SK-N-SH (cell line): ENCODE data around the gene E4F1. TPM values are rescaled to one million over a fixed set of nuclear protein-coding genes. Genes with fewer than 3 reads are reported as not detected.
A peak's percentile ranks its signal among the peaks of the same experiment; 100 is the strongest.

Source experiments
- CTCF ChIA-PET: fragments of 300-600, 350-600 bp; formaldehyde crosslinking; extraction: SDS; loops from one replicate; lab custom pipeline; 2021; lab: Yijun Ruan, JAX
- POLR2A ChIA-PET: fragments of 350-600 bp; sonication (Branson Sonifier 250); formaldehyde crosslinking; extraction: SDS; loops from one replicate; lab custom pipeline; 2020; ENCODE audit warnings: antibody characterized with exemption, inconsistent platforms; lab: Yijun Ruan, JAX
- DNase-seq: peaks from one replicate; pipeline ENCODE4 v3.0.0; 2012
- H2AFZ ChIP-seq: fragments of 200-600 bp; sonication (generic); 2 replicates; pipeline ENCODE4 v1.8.1; 2016; ENCODE audit warnings: antibody characterized with exemption, mild to moderate bottlenecking, low read depth
- H3F3A ChIP-seq: fragments of 200-600 bp; sonication (generic); replicated peaks from 2 replicates; pipeline ENCODE3; 2016; ENCODE audit warnings: antibody characterized with exemption, mild to moderate bottlenecking; ENCODE audit not compliant: insufficient read depth
- H3K27ac ChIP-seq, 2 experiments: fragments of 200-500 bp in 1 of 2; fragments of 200-600 bp in 1 of 2; sonication (Bioruptor generic) in 1 of 2; sonication (generic), shearing (Covaris generic) in 1 of 2; 2 replicates each; pipeline versions ENCODE4 v1.5.1 to v1.6.1; 2014 to 2016; ENCODE audit warnings: low read depth in 2 of 2, inconsistent platforms in 1 of 2, low read length in 1 of 2, mild to moderate bottlenecking in 1 of 2, mixed read lengths in 1 of 2
- H3K27me3 ChIP-seq: fragments of 200-600 bp; sonication (generic), shearing (Covaris generic); 2 replicates; pipeline ENCODE4 v1.6.1; 2016; ENCODE audit warnings: mixed run types; ENCODE audit not compliant: insufficient read depth
- H3K36me3 ChIP-seq, 2 experiments: fragments of 200-500 bp in 1 of 2; fragments of 200-600 bp in 1 of 2; sonication (Bioruptor generic) in 1 of 2; sonication (generic) in 1 of 2; replicated peaks in 1 of 2; 2 replicates each; pipeline versions ENCODE3 to v1.5.1; 2014 to 2016; ENCODE audit warnings: low read length in 1 of 2, mild to moderate bottlenecking in 1 of 2; ENCODE audit not compliant: insufficient read depth in 2 of 2, control insufficient read depth in 1 of 2
- H3K4me1 ChIP-seq, 2 experiments: fragments of 200-500 bp in 1 of 2; fragments of 200-600 bp in 1 of 2; sonication (Bioruptor generic) in 1 of 2; sonication (generic), shearing (Covaris generic) in 1 of 2; 2 replicates each; pipeline versions ENCODE4 v1.5.1 to v1.6.1; 2014 to 2016; ENCODE audit warnings: low read depth in 1 of 2, low read length in 1 of 2, mixed run types in 1 of 2; ENCODE audit not compliant: insufficient read depth in 2 of 2, control insufficient read depth in 1 of 2
- H3K4me2 ChIP-seq: fragments of 200-600 bp; sonication (generic), shearing (Covaris generic); 2 replicates; pipeline ENCODE4 v1.6.1; 2017; ENCODE audit warnings: mixed run types
- H3K4me3 ChIP-seq, 2 experiments: fragments of 200-500 bp in 1 of 2; fragments of 200-600 bp in 1 of 2; sonication (Bioruptor generic) in 1 of 2; sonication (generic), shearing (Covaris generic) in 1 of 2; 2 replicates each; pipeline versions ENCODE4 v1.5.1 to v1.8.1; 2014 to 2016; ENCODE audit warnings: low read depth in 2 of 2, inconsistent platforms in 1 of 2, low read length in 1 of 2, mild to moderate bottlenecking in 1 of 2, mixed read lengths in 1 of 2, moderate library complexity in 1 of 2
- H3K79me2 ChIP-seq: fragments of 200-600 bp; sonication (generic); 2 replicates; pipeline ENCODE4 v1.8.1; 2017; ENCODE audit warnings: mild to moderate bottlenecking; ENCODE audit not compliant: insufficient read depth
- H3K9ac ChIP-seq: fragments of 200-600 bp; sonication (generic); 2 replicates; pipeline ENCODE4 v1.6.1; 2017; ENCODE audit warnings: mixed run types
- H3K9me2 ChIP-seq: fragments of 200-600 bp; sonication (generic); 2 replicates; pipeline ENCODE4 v1.6.1; 2017; ENCODE audit warnings: mixed run types
- H3K9me3 ChIP-seq: fragments of 200-600 bp; sonication (generic); 2 replicates; pipeline ENCODE4 v1.6.1; 2017; ENCODE audit warnings: mixed run types, mild to moderate bottlenecking, moderate library complexity
- H4K20me1 ChIP-seq: fragments of 200-600 bp; sonication (generic); 2 replicates; pipeline ENCODE4 v1.6.1; 2017; ENCODE audit warnings: mild to moderate bottlenecking, mixed run types; ENCODE audit not compliant: insufficient read depth
- CHD2 ChIP-seq: fragments of 150-350 bp; IDR thresholded peaks from 2 replicates; pipeline ENCODE4 v1.6.1; 2018; ENCODE audit warnings: low read length; ENCODE audit not compliant: partially characterized antibody
- ELF1 ChIP-seq: IDR thresholded peaks from 2 replicates; pipeline ENCODE4 v1.4.0; 2012
- FOSL2 ChIP-seq: IDR thresholded peaks from 2 replicates; pipeline ENCODE4 v1.4.0; 2012; ENCODE audit warnings: low read depth, mild to moderate bottlenecking, moderate library complexity, borderline replicate concordance
- FOXM1 ChIP-seq: IDR thresholded peaks from 2 replicates; pipeline ENCODE4 v1.4.0; 2012; ENCODE audit warnings: low read depth, mild to moderate bottlenecking
- GABPA ChIP-seq: IDR thresholded peaks from 2 replicates; pipeline ENCODE4 v1.4.0; 2012; ENCODE audit warnings: low read depth, mild to moderate bottlenecking
- JUND ChIP-seq: IDR thresholded peaks from 2 replicates; pipeline ENCODE4 v1.4.0; 2012
- MEF2A ChIP-seq: IDR thresholded peaks from 2 replicates; pipeline ENCODE4 v1.4.0; 2012; ENCODE audit warnings: low read depth, borderline replicate concordance
- MXI1 ChIP-seq: IDR thresholded peaks from 2 replicates; pipeline ENCODE4 v1.6.1; 2012; ENCODE audit warnings: mild to moderate bottlenecking, low read depth, low read length, improper control_type of control experiment
- NRF1 ChIP-seq: IDR thresholded peaks from 2 replicates; pipeline ENCODE4 v1.6.1; 2012; ENCODE audit warnings: low read depth, mild to moderate bottlenecking, low read length
- RAD21 ChIP-seq: IDR thresholded peaks from 2 replicates; pipeline ENCODE4 v1.6.1; 2012; ENCODE audit warnings: mild to moderate bottlenecking, low read length
- RFX5 ChIP-seq: IDR thresholded peaks from 2 replicates; pipeline ENCODE4 v1.6.1; 2012; ENCODE audit warnings: mild to moderate bottlenecking, improper control_type of control experiment, low read length
- RXRA ChIP-seq: IDR thresholded peaks from 2 replicates; pipeline ENCODE4 v1.4.0; 2012; ENCODE audit warnings: low read depth, mild to moderate bottlenecking, borderline replicate concordance
- TAF1 ChIP-seq: IDR thresholded peaks from 2 replicates; pipeline ENCODE4 v1.6.1; 2012; ENCODE audit warnings: low read depth, mild to moderate bottlenecking, low read length, moderate library complexity, borderline replicate concordance
- WGBS: methylation state at CpG from one replicate; pipeline ENCODE4 v1.1.6; 2017; ENCODE audit warnings: low lambda C conversion rate; 5-methylcytosine and 5-hydroxymethylcytosine counted together
- polyA plus RNA-seq, 3 experiments: library from polyadenylated mRNA; depleted of rRNA; stranded (reverse); fragments of >200 nt; gene quantifications; 2 replicates each; pipeline ENCODE4 v1.2.3, GENCODE V29; 2012
- TF ChIP-seq, protein P1 (sequence below): IDR thresholded peaks from 2 replicates; pipeline ENCODE4 v1.4.0; 2012; ENCODE audit warnings: low read depth, borderline replicate concordance
- TF ChIP-seq, protein P2 (sequence below): fragments of 200-600 bp; sonication (generic); IDR thresholded peaks from 2 replicates; pipeline ENCODE4 v1.6.1; 2017; ENCODE audit warnings: antibody characterized with exemption, mild to moderate bottlenecking, moderate library complexity
- TF ChIP-seq, protein P3 (sequence below): fragments of 150-350 bp; IDR thresholded peaks from 2 replicates; pipeline ENCODE4 v1.6.1; 2017; ENCODE audit warnings: antibody characterized with exemption, low read length, low read depth, borderline replicate concordance

The E4F1 gene
- polyA plus RNA-seq, 1 of the 3 experiments (the other 2 are of a cell fraction) = 33.0 TPM

DNA sequence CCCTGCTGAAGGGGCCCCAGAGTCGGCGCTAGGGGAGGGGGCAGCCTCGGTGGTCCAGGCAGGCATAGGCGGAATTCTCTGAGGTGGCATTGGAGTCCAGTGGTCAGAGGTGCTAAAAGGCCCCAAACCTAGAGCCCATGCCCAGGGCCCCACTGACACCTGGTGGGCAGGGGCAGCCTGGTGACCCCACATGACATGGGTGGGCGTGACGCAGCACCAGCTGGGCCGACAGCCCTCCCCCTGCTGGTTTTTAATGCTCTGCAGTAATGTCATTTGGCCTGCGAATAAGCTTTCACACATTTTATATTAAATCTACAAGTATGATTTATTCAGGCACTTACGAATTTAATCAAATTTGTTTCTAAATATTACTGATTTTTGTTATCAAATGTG lies 46.7 kb downstream of the E4F1 start:
- H3K79me2 ChIP-seq = peaks cover 61% of the 10 kb centered on the region
- H3F3A ChIP-seq = peaks cover 10% of the 10 kb centered on the region
- H3K4me1 ChIP-seq = peaks cover 12 to 25% of the 10 kb centered on the region in 2 experiments; a peak in 2 of 4 replicates
- peaks cover 8 to 14% of the 10 kb centered on the region in 2 experiments for H3K36me3 ChIP-seq
- H3K4me3 ChIP-seq = no peak overlapping the region
- WGBS = 90% methylated on average over 2 of the region's 9 CpGs
- no peak overlapping the region; the same call in 1 of the 2 replicates for H3K9ac ChIP-seq
- peak overlapping the region; percentile 97 for H3K4me2 ChIP-seq
- ChIA-PET POLR2A (interaction anchor here (0.6 to 1.5 kb wide), 3 partner anchors 9 to 43 kb away, joined by 3 read pairs; no protein-coding TSS in a partner anchor), CTCF (interaction anchor here (1.3 to 1.4 kb wide), 3 partner anchors 9 to 153 kb away, joined by 4 to 5 read pairs (median 4); partner anchors contain the start of gene ABCA3)
- peaks cover 30% of the 10 kb centered on the region for H4K20me1 ChIP-seq
- TF ChIP-seq, protein P1, sequence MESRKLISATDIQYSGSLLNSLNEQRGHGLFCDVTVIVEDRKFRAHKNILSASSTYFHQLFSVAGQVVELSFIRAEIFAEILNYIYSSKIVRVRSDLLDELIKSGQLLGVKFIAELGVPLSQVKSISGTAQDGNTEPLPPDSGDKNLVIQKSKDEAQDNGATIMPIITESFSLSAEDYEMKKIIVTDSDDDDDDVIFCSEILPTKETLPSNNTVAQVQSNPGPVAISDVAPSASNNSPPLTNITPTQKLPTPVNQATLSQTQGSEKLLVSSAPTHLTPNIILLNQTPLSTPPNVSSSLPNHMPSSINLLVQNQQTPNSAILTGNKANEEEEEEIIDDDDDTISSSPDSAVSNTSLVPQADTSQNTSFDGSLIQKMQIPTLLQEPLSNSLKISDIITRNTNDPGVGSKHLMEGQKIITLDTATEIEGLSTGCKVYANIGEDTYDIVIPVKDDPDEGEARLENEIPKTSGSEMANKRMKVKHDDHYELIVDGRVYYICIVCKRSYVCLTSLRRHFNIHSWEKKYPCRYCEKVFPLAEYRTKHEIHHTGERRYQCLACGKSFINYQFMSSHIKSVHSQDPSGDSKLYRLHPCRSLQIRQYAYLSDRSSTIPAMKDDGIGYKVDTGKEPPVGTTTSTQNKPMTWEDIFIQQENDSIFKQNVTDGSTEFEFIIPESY = no peak
- no peak for TF ChIP-seq NRF1
- H3K27me3 ChIP-seq = no peaks in the 10 kb centered on the region
- peak; percentile 57 for DNase-seq
- no peak overlapping the region for H3K27ac ChIP-seq
- H3K9me3 ChIP-seq = no peaks in the 10 kb centered on the region
- H3K9me2 ChIP-seq = no peaks in the 10 kb centered on the region
- H2AFZ ChIP-seq = no peak overlapping the region

DNA sequence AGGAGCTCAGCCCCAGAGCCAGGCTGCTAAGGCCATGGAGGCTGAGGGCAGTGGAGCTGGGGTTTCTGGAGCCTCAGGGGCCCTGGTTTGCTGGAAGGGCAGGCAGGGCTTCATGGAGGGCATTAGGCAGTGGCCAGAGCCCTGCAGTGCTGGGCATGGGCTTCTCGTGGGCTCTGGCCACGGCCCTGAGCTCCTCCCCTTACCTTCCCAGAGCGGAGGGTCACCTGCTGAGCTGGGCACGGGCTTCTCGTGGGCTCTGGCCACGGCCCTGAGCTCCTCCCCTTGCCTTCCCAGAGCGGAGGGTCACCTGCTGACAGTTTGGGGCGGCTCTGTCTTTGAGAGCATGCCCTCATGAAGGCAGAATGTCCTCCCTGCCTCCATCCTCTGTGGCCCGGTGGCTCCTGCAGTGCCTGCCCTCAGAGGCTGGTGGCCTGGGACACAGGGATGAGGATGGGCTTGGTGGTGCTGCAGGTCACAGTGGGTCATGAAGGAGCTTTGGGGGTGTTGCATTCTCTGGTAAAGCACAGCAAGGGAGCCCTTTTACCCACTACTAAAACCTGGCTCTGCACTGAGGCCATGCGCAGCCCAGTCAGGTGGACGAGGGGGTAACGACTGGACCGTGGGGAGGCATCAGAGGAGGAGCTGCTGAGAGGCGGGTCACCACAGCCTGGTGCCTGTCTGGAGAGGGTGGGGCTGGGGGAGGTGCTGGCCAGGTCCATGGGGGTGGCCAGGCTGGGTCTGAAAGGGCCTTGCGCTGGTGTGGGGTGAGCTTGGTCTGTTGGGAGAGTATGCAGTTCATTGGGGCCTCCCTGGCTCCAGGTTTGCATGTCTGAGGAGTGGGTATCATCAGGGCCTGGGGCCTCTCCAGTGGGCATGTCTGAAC lies 47.4 kb downstream of the E4F1 start:
- DNase-seq = no peak
- Histone ChIP-seq H4K20me1 (peaks cover 22% of the 10 kb centered on the region), H3K27me3 (no peaks in the 10 kb centered on the region), H3K4me3 (no peak overlapping the region), H2AFZ (no peak overlapping the region), H3K4me1 (peaks cover 8 to 24% of the 10 kb centered on the region in 2 experiments; a peak in 2 of 4 replicates), H3K4me2 (peak overlapping the region; percentile 97; the same call in 1 of the 2 replicates), H3K27ac (no peak overlapping the region; a peak in 1 of 4 replicates), H3K9ac (no peak overlapping the region), H3F3A (peaks cover 9% of the 10 kb centered on the region), H3K79me2 (peaks cover 54% of the 10 kb centered on the region), H3K36me3 (peaks cover 2 to 7% of the 10 kb centered on the region in 2 experiments), H3K9me3 (no peaks in the 10 kb centered on the region), H3K9me2 (no peaks in the 10 kb centered on the region)
- WGBS = 78% methylated on average over 5 of the region's 15 CpGs
- no peak for TF ChIP-seq RAD21
- TF ChIP-seq, protein P2, sequence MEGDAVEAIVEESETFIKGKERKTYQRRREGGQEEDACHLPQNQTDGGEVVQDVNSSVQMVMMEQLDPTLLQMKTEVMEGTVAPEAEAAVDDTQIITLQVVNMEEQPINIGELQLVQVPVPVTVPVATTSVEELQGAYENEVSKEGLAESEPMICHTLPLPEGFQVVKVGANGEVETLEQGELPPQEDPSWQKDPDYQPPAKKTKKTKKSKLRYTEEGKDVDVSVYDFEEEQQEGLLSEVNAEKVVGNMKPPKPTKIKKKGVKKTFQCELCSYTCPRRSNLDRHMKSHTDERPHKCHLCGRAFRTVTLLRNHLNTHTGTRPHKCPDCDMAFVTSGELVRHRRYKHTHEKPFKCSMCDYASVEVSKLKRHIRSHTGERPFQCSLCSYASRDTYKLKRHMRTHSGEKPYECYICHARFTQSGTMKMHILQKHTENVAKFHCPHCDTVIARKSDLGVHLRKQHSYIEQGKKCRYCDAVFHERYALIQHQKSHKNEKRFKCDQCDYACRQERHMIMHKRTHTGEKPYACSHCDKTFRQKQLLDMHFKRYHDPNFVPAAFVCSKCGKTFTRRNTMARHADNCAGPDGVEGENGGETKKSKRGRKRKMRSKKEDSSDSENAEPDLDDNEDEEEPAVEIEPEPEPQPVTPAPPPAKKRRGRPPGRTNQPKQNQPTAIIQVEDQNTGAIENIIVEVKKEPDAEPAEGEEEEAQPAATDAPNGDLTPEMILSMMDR = no peak
- TF ChIP-seq MEF2A = no peak
- TF ChIP-seq GABPA = no peak
- no peak for TF ChIP-seq FOXM1
- no peak for TF ChIP-seq FOSL2
- TF ChIP-seq RXRA = no peak
- TF ChIP-seq, protein P3, sequence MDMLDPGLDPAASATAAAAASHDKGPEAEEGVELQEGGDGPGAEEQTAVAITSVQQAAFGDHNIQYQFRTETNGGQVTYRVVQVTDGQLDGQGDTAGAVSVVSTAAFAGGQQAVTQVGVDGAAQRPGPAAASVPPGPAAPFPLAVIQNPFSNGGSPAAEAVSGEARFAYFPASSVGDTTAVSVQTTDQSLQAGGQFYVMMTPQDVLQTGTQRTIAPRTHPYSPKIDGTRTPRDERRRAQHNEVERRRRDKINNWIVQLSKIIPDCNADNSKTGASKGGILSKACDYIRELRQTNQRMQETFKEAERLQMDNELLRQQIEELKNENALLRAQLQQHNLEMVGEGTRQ = no peak
- no peak for TF ChIP-seq MXI1
- no peak for TF ChIP-seq RFX5
- TF ChIP-seq TAF1 = no peak
- no peak for TF ChIP-seq ELF1
- no peak for TF ChIP-seq JUND
- TF ChIP-seq, protein P1 = no peak
- TF ChIP-seq CHD2 = no peak
- ChIA-PET POLR2A (interaction anchor here (0.6 to 1.5 kb wide), 4 partner anchors 10 to 44 kb away, joined by 3 read pairs; no protein-coding TSS in a partner anchor), CTCF (interaction anchor here (1.3 kb wide), 2 partner anchors 70 to 152 kb away, joined by 4 to 5 read pairs; partner anchors contain the start of gene ABCA3)
